GM23338 (cell line): ENCODE measurements around the gene DMGDH. TPM values are rescaled to one million over a fixed set of nuclear protein-coding genes. Genes with fewer than 3 reads are reported as not detected.

Experiments used
- ATAC-seq: fragments of 200-7000 bp; cut with Tn5 transposase; 3 replicates; pipeline ENCODE4 v1.9.1; 2020
- DNase-seq: peaks from one replicate; pipeline ENCODE4 v3.0.0-alpha.2; 2015; ENCODE audit warnings: low spot score
- H2AFZ ChIP-seq: fragments of 200-600 bp; sonication (generic); 2 replicates; pipeline ENCODE4 v1.8.0; 2016; ENCODE audit warnings: antibody characterized with exemption, mild to moderate bottlenecking, moderate library complexity
- H3F3A ChIP-seq: fragments of 200-600 bp; sonication (generic); replicated peaks from 2 replicates; pipeline ENCODE4 v1.8.0; 2017; ENCODE audit warnings: antibody characterized with exemption, mixed run types, low read depth
- H3K27ac ChIP-seq: fragments of 200-600 bp; sonication (generic); 2 replicates; pipeline ENCODE4 v1.6.1; 2016; ENCODE audit warnings: low read depth
- H3K27me3 ChIP-seq: fragments of 200-600 bp; sonication (generic); 2 replicates; pipeline ENCODE4 v1.8.0; 2016; ENCODE audit warnings: mild to moderate bottlenecking, mixed run types, moderate library complexity; ENCODE audit not compliant: insufficient read depth
- H3K36me3 ChIP-seq: fragments of 200-600 bp; sonication (generic); 2 replicates; pipeline ENCODE4 v1.8.0; 2016; ENCODE audit warnings: mild to moderate bottlenecking; ENCODE audit not compliant: insufficient read depth
- H3K4me1 ChIP-seq: fragments of 200-600 bp; sonication (generic); 2 replicates; pipeline ENCODE4 v1.8.0; 2016; ENCODE audit warnings: mild to moderate bottlenecking, moderate library complexity; ENCODE audit not compliant: insufficient read depth
- H3K4me2 ChIP-seq: fragments of 200-600 bp; sonication (generic); 2 replicates; pipeline ENCODE4 v1.7.1; 2017; ENCODE audit warnings: mixed run types
- H3K4me3 ChIP-seq: fragments of 200-600 bp; sonication (generic); 2 replicates; pipeline ENCODE4 v1.6.1; 2016; ENCODE audit warnings: mixed run types
- H3K79me2 ChIP-seq: fragments of 200-600 bp; sonication (generic); replicated peaks from 2 replicates; pipeline ENCODE4 v1.8.0; 2017; ENCODE audit warnings: mild to moderate bottlenecking; ENCODE audit not compliant: insufficient read depth
- H3K9me2 ChIP-seq: fragments of 200-600 bp; sonication (generic); 2 replicates; pipeline ENCODE4 v1.8.0; 2017; ENCODE audit not compliant: insufficient read depth
- H4K20me1 ChIP-seq: fragments of 200-600 bp; sonication (generic); replicated peaks from 2 replicates; pipeline ENCODE4 v1.8.0; 2017; ENCODE audit warnings: mild to moderate bottlenecking; ENCODE audit not compliant: insufficient read depth
- H3K27ac Mint-ChIP-seq: 2 replicates; pipeline ENCODE4 v1.8.0; 2020; ENCODE audit warnings: inconsistent platforms, mild to moderate bottlenecking, moderate library complexity, mixed read lengths
- H3K27me3 Mint-ChIP-seq: 3 replicates; pipeline ENCODE4 v1.8.0; 2022; ENCODE audit warnings: low read depth, mild to moderate bottlenecking, moderate library complexity, mixed read lengths, inconsistent platforms; ENCODE audit not compliant: insufficient read depth, poor library complexity
- H3K36me3 Mint-ChIP-seq: 3 replicates; pipeline ENCODE4 v1.8.0; 2021; ENCODE audit warnings: low read depth, mild to moderate bottlenecking, inconsistent platforms, moderate library complexity, mixed read lengths
- H3K4me1 Mint-ChIP-seq: 3 replicates; pipeline ENCODE4 v1.8.0; 2020; ENCODE audit warnings: mild to moderate bottlenecking, inconsistent platforms, mixed read lengths
- H3K4me3 Mint-ChIP-seq: 3 replicates; pipeline ENCODE4 v1.8.0; 2021; ENCODE audit warnings: moderate library complexity, mild to moderate bottlenecking, inconsistent platforms, mixed read lengths
- H3K9me3 Mint-ChIP-seq: 3 replicates; pipeline ENCODE4 v1.8.0; 2020; ENCODE audit warnings: moderate library complexity, mild to moderate bottlenecking, inconsistent platforms, mixed read lengths
- CTCF ChIP-seq, 2 experiments: fragments of 200-600 bp in 1 of 2; sonication (generic) in 1 of 2; conservative IDR thresholded peaks; 2 replicates each; pipeline versions ENCODE4 v1.5.1 to v1.6.1; 2016 to 2017; ENCODE audit warnings: antibody characterized with exemption in 2 of 2, low read depth in 2 of 2, mild to moderate bottlenecking in 2 of 2, moderate library complexity in 1 of 2
- JUNB ChIP-seq: IDR thresholded peaks from one replicate; pipeline ENCODE4 v1.6.1; 2016; ENCODE audit warnings: antibody characterized with exemption; ENCODE audit not compliant: unreplicated experiment
- NANOG ChIP-seq: IDR thresholded peaks from 2 replicates; pipeline ENCODE4 v1.6.1; 2016; ENCODE audit warnings: antibody characterized with exemption, borderline replicate concordance
- POLR2AphosphoS5 ChIP-seq: IDR thresholded peaks from 2 replicates; pipeline ENCODE4 v1.6.1; 2016; ENCODE audit warnings: antibody characterized with exemption, low read depth
- STAT1 ChIP-seq: IDR thresholded peaks from one replicate; pipeline ENCODE4 v1.6.1; 2016; ENCODE audit warnings: antibody characterized with exemption; ENCODE audit not compliant: unreplicated experiment
- polyA plus RNA-seq: library from polyadenylated mRNA; unstranded; fragments of >200 nt; fragmentation: Nextera tagmentation; extraction: Ambion mirVana; gene quantifications from 2 replicates; pipeline ENCODE4 v1.2.1, GENCODE V29; 2016
- total RNA-seq: library from RNA; depleted of rRNA; stranded (reverse); fragments of >200 nt; shearing (Covaris generic); gene quantifications from 2 replicates; pipeline ENCODE4 v1.2.3, GENCODE V29; 2014
- TF ChIP-seq, protein P1 (sequence below): fragments of 250-450 bp; sonication (Bioruptor Pico); IDR thresholded peaks from 2 replicates; pipeline ENCODE4 v1.5.0; 2020; ENCODE audit warnings: mild to moderate bottlenecking, moderate library complexity

DMGDH gene
- total and polyA plus RNA-seq, 2 experiments from 2014 or later = 0.52 to 0.63 TPM

DNA sequence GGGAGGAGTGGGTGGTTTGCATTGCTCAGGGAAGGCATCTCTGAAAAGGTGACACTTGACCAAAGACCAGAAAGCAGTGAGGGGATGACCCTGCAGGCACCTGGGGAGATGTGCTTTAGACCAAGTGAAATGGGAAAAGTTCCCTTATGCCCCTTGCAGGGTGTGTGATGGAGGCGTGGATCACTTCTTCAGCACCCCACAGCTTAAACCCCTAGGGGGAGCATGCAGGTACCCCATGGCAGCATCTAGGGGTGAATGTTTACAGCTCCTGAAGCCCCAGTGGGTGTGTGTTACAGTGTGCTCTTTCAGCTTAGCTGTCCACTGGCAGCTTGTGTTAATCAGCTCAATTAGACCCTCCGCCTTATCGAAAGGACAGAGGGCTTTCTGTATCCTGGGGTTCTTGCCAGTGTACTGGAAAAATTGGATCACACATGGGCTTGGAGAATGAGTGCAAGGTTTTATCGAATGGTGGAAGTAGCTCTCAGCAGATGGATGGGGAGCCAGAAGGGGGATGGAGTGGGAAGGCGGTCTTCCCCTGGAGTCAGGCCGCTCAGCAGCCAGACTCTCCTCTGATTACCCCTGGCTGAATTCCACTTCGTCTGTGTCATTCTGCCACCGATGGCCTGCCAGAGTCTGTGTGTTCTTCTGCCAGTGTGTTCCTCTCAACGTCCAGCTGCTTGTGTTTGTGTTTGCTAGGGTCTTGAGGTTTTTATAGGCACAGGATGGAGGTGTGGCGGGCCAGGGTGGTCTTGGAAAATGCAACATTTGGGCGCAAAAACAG, 6.4 kb upstream of the DMGDH start:
- Mint-ChIP-seq H3K4me1 (peaks cover 7% of the 10 kb centered on the region; the same call in 2 of the 3 replicates), H3K9me3 (peaks cover 5% of the 10 kb centered on the region; the same call in 1 of the 3 replicates), H3K4me3 (no peak overlapping the region), H3K27ac (no peak overlapping the region), H3K27me3 (peaks cover 3% of the 10 kb centered on the region), H3K36me3 (no peaks in the 10 kb centered on the region)
- Histone ChIP-seq H3F3A (no peaks in the 10 kb centered on the region), H3K9me2 (no peaks in the 10 kb centered on the region), H3K4me1 (no peaks in the 10 kb centered on the region), H3K4me2 (no peak overlapping the region), H2AFZ (no peak overlapping the region), H3K79me2 (no peaks in the 10 kb centered on the region), H3K27ac (no peak overlapping the region), H3K36me3 (no peaks in the 10 kb centered on the region), H3K4me3 (no peak overlapping the region), H3K27me3 (no peaks in the 10 kb centered on the region), H4K20me1 (no peaks in the 10 kb centered on the region)
- TF ChIP-seq JUNB (no peak), CTCF (conservative IDR thresholded peaks at IDR 0.05; ENCODE audit: low read depth in 2 of 2) (peak; percentile 17 to 38; a peak in 3 of 4 replicates)
- ATAC-seq (peak; percentile 72), DNase-seq (peak; percentile 24)

DNA sequence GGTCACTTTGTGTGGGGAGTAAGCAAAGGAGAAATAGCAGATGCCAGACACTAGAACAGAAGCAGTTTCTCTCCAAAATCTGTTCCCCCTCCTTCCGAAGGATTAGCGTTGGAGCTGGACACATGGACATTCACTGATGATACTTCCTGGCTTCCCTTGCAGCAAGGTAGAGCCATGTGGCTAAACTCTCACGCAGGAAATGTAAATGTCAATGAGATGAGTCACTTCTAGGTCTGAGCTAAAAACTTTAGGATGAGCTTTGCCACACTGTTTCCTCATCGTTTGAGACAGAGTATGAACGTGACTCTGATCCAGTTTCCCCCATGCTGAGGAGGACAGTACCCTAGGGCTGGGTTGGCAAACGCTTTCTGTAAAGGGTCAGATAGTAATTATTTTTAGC, 5.2 kb upstream of the DMGDH start:
- Histone ChIP-seq H3K4me2 (no peak overlapping the region), H3K9me2 (no peaks in the 10 kb centered on the region), H3F3A (no peaks in the 10 kb centered on the region), H2AFZ (0 out of 2 replicates have a peak overlapping the region, but pooled peaks have one; percentile 43), H3K36me3 (no peaks in the 10 kb centered on the region), H3K4me3 (no peak overlapping the region), H3K4me1 (no peaks in the 10 kb centered on the region), H3K27ac (no peak overlapping the region), H3K27me3 (no peaks in the 10 kb centered on the region), H3K79me2 (no peaks in the 10 kb centered on the region), H4K20me1 (no peaks in the 10 kb centered on the region)
- Mint-ChIP-seq H3K4me3 (no peak overlapping the region), H3K27me3 (peaks cover 3% of the 10 kb centered on the region), H3K9me3 (peaks cover 5% of the 10 kb centered on the region; the same call in 1 of the 3 replicates), H3K4me1 (peaks cover 9% of the 10 kb centered on the region; the same call in 2 of the 3 replicates), H3K27ac (no peak overlapping the region), H3K36me3 (no peaks in the 10 kb centered on the region)
- ATAC-seq (no peak), DNase-seq (no peak)
- TF ChIP-seq POLR2AphosphoS5 (no peak), CTCF (conservative IDR thresholded peaks at IDR 0.05; ENCODE audit: low read depth in 2 of 2) (no peak), STAT1 (no peak), NANOG (no peak)
- TF ChIP-seq, protein P1, sequence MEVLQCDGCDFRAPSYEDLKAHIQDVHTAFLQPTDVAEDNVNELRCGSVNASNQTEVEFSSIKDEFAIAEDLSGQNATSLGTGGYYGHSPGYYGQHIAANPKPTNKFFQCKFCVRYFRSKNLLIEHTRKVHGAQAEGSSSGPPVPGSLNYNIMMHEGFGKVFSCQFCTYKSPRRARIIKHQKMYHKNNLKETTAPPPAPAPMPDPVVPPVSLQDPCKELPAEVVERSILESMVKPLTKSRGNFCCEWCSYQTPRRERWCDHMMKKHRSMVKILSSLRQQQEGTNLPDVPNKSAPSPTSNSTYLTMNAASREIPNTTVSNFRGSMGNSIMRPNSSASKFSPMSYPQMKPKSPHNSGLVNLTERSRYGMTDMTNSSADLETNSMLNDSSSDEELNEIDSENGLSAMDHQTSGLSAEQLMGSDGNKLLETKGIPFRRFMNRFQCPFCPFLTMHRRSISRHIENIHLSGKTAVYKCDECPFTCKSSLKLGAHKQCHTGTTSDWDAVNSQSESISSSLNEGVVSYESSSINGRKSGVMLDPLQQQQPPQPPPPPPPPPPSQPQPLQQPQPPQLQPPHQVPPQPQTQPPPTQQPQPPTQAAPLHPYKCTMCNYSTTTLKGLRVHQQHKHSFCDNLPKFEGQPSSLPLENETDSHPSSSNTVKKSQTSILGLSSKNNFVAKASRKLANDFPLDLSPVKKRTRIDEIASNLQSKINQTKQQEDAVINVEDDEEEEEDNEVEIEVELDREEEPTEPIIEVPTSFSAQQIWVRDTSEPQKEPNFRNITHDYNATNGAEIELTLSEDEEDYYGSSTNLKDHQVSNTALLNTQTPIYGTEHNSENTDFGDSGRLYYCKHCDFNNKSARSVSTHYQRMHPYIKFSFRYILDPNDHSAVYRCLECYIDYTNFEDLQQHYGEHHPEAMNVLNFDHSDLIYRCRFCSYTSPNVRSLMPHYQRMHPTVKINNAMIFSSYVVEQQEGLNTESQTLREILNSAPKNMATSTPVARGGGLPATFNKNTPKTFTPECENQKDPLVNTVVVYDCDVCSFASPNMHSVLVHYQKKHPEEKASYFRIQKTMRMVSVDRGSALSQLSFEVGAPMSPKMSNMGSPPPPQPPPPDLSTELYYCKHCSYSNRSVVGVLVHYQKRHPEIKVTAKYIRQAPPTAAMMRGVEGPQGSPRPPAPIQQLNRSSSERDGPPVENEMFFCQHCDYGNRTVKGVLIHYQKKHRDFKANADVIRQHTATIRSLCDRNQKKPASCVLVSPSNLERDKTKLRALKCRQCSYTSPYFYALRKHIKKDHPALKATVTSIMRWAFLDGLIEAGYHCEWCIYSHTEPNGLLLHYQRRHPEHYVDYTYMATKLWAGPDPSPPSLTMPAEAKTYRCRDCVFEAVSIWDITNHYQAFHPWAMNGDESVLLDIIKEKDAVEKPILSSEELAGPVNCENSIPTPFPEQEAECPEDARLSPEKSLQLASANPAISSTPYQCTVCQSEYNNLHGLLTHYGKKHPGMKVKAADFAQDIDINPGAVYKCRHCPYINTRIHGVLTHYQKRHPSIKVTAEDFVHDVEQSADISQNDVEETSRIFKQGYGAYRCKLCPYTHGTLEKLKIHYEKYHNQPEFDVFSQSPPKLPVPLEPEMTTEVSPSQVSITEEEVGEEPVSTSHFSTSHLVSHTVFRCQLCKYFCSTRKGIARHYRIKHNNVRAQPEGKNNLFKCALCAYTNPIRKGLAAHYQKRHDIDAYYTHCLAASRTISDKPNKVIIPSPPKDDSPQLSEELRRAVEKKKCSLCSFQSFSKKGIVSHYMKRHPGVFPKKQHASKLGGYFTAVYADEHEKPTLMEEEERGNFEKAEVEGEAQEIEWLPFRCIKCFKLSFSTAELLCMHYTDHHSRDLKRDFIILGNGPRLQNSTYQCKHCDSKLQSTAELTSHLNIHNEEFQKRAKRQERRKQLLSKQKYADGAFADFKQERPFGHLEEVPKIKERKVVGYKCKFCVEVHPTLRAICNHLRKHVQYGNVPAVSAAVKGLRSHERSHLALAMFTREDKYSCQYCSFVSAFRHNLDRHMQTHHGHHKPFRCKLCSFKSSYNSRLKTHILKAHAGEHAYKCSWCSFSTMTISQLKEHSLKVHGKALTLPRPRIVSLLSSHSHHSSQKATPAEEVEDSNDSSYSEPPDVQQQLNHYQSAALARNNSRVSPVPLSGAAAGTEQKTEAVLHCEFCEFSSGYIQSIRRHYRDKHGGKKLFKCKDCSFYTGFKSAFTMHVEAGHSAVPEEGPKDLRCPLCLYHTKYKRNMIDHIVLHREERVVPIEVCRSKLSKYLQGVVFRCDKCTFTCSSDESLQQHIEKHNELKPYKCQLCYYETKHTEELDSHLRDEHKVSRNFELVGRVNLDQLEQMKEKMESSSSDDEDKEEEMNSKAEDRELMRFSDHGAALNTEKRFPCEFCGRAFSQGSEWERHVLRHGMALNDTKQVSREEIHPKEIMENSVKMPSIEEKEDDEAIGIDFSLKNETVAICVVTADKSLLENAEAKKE (CRISPR knock-in tag) = no peak
